SKM-1 treated with dmso at 0.1 percent for 144 hours (cell line): Measurements from ENCODE around the gene NR6A1.
"Not testable (repeated sequence)": the region's sequence is repeated elsewhere in the genome, so short reads cannot be mapped to it uniquely, and the experiment has no call there.

ENCODE experiments used
- DNase-seq: peaks from one replicate; lab custom pipeline; 2025; ENCODE audit not compliant: unreplicated experiment; lab: John Stamatoyannopoulos, UW

NR6A1 gene

GRCh38 chr9:124761710-124762109, 9.4 kb downstream of the NR6A1 start:
- no peak for DNase-seq

DNA sequence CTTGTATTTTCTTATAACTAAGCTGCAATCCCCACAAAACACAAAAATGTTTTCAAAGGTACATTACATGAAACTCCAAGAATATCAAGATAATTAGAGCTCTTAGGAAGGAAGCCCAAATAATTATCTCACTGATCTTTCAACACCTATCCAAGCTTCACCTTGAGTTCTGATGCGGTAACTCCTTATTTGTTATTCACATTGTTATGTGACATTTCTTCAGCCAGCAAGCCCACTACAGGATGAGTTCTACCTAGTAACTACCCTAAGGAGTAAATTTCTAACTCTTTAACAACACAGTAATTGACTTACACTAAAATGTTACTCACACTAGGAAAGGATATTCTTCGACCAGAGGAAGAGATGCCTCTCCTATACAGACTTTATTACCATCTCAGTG, 9.9 kb downstream of the NR6A1 start:
- DNase-seq, result no peak

GRCh38 chr9:124760719-124761118, 10.4 kb downstream of the NR6A1 start:
- DNase-seq, result no peak

DNA sequence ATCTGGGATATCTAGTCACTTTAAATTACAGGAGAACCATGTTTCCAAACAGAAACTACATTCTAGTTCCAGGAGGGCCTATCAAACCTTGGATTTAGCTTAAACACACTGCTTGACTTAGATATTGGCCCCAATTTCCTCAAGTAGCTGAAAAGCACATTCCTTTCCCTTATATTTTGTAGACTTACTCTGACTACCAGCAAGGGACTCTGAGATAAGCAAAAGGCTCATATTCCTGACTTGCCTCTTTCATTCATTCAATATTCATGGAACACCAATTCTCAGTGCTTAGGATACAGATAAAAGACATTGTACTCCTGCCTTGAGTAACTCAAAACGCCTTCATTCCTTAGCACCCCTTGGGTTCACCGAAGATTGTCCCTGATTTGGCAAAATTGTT, 11.8 kb downstream of the NR6A1 start:
- DNase-seq, result no peak

- no peak for DNase-seq
These were observed 12.4 kb downstream of the NR6A1 start for GRCh38 chr9:124758691-124759090.

GRCh38 chr9:124758061-124758460, 13.1 kb downstream of the NR6A1 start:
- DNase-seq, result peak; percentile 91

DNA sequence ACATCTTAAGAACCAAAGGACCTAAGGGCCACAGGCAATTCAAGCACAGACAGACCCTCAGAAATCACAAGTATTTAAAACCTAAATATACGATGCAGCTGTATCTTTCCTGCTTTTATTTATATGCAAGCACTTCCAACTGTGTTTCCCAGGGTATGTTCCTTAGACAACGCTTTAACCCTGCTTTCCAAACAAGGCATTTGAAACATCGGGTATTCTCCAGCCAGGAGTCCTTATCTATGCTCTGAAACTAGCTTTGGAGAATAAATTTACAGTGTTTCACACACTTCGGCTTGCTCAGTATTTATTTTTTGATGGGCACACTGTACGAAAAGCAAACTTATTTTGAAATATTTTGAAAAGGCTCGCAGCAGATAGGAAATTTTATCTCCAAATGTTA, 13.5 kb downstream of the NR6A1 start:
- no peak for DNase-seq

DNA sequence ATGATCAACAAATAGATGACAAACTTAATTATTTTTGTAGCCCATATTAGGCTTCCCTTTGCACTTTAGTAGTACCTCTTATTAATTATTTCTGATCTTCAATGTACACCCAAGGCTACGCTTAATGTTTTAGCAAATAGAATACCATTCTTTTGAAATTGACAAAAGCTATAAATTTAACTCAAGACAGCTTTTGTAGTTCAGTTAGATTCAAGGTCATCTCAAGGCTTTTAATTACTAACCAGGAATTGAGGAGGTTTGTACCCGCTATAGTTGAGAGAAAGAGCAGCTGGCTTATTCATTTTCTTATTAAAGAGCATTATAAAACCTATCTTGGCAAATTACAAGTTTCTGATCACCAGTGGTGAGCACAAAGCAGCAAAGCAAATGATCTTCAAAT, 15.1 kb downstream of the NR6A1 start:
- DNase-seq, result no peak

- DNase-seq, result no peak
These were observed 16.1 kb downstream of the NR6A1 start for GRCh38 chr9:124755061-124755460.

- no peak for DNase-seq
These were observed 16.8 kb downstream of the NR6A1 start for GRCh38 chr9:124754289-124754688.

- DNase-seq, result no peak
These were observed 18.1 kb downstream of the NR6A1 start for GRCh38 chr9:124752967-124753366.

DNA sequence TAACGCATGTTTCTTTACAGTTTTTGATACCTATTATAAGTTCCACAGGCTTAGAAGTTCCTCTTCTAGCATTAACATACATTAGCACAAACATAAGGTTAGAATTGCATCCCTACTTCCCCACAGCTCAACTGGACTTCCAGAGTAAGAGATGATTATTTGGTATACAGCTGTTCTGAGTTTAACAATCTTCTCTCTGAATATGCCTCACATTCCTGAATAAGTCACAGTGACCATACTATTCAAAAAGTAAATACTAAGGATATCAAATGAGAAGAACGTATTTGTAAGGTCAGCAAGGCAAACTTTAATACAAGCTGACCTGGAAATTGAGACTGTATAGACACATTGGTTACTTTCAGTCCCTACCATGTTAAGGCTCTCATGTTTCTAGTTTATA, 21.3 kb downstream of the NR6A1 start:
- no peak for DNase-seq

- DNase-seq, result no peak
These were observed 21.8 kb downstream of the NR6A1 start for GRCh38 chr9:124749284-124749683.

DNA sequence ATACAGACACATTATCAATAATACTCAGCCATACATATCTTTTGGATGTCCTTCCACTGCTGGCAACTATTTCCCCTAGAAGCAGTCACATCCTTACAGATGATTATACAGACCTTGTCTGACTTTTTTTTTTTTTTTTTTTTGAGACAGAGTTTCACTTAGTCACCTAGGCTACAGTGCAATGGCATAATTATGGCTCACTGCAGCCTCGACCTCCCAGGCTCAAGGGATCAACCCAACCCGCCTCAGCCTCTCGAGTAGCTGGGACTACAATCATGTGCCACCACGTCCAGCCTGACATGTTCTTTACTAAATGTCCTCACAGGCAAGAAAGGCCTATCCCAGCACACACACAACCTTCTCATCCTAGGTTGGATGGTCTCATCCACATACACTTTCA, 24.0 kb downstream of the NR6A1 start:
- DNase-seq, result no peak

- no peak for DNase-seq
These were observed 27.3 kb downstream of the NR6A1 start for GRCh38 chr9:124743686-124744348.

- DNase-seq, result no peak
These were observed 28.2 kb downstream of the NR6A1 start for GRCh38 chr9:124742940-124743339.

GRCh38 chr9:124741662-124742061, 29.4 kb downstream of the NR6A1 start:
- no peak for DNase-seq

DNA sequence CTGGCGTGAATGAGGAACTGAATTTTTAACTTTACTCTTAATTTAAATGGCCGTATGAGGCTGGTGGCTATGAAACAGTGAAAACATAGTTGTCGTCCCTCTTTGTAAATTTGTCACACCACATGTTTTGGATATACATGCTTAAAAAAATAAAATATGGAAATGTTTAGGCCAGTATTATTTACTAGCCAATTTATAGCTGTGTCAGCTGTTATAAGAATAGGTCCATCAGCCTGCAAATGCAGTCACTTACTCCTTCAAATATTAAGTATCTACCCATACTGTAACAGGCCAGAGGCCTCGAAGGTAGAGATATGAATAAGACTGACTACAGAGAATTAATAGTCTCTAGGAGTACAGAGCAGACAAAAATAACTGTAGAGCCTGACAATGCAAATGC, 30.0 kb downstream of the NR6A1 start:
- DNase-seq, result no peak

DNA sequence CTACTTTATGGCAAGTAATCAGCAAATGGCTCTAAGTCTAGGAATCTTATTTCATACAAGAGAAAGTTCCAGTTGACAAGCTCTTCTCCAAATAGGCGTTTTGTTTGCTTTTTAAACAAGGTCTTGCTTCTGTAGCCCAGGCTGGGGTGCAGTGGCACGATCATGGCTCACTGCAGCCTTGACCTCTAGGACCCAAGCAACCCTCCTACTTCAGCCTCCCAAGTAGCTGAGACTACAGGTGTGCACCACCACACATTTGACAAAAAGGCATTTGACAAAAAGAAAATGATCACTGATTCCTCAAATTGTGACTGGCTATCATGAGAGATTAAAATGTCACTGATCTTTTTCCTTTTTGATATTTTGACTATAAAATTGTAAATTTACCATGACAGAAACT, 31.8 kb downstream of the NR6A1 start:
- no peak for DNase-seq

GRCh38 chr9:124738075-124738474, 33.0 kb downstream of the NR6A1 start:
- not testable (repeated sequence) for DNase-seq

DNA sequence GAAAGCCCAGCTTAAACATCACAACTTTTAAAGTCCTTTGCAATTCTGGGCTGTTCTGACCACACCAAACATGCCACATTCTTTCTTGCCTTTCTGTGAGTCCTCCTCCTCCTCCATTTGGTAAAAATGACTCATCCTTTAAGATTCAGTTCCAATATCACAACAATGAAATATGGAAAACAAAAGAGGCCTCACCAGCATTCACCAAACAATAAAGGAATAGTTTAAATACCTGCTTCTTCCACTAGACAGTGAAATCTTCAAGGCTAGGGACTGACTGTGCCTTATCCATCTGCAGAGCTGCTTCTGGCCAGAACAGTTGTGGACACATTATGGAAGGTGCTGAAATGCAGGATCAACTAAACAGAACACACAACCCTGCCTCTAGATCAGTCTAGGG, 36.0 kb downstream of the NR6A1 start:
- no peak for DNase-seq

- DNase-seq, result not testable (repeated sequence)
These were observed 36.4 kb downstream of the NR6A1 start for GRCh38 chr9:124734741-124735083.

DNA sequence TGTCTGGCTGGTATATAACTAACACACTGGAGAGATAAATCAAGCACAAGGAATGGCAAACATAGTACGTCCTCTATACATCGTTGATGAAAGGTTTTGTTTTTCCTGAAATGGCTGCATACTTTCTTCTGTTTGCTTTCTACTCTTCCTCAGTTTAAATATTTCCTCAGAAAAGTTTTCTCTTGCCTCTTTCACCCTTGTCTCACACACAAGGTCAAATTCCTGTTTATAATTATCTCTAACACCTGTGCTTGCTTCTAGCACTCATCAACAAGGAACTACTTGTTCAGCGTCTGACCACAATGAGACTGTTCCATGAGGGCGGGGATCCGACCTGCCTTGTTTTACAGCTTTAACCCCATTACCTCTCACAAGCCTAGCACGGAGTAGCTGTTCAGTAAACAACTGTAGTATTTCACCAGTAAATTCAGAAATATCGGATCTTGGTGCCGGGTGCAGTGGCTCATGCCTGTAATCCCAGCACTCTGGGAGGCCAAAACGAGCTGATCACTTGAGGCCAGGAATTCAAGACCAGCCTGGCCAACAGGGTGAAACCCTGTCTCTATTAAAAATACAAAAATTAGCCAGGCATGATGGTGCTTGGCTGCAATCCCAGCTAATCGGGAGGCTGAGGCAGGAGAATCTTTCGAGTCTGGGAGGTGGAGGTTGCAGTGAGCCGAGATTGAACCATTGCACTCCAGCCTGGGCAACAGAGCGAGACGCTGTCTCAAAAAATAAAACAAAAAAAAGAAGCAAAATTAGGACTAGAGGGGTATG, 37.0 kb downstream of the NR6A1 start:
- DNase-seq, result no peak
